Fibroblast of villous mesenchyme (primary cell): ENCODE measurements around the gene TIMP2. TPM values are rescaled to one million over a fixed set of nuclear protein-coding genes. Genes with fewer than 3 reads are reported as not detected.

Experiments used
- DNase-seq: peaks from one replicate; pipeline ENCODE4 v3.0.0-alpha.2; 2010; ENCODE audit warnings: low read depth
- H3K4me3 ChIP-seq: 2 replicates; pipeline ENCODE4 v1.5.1; 2011; ENCODE audit warnings: low read depth, mild to moderate bottlenecking, low read length
- CTCF ChIP-seq: IDR thresholded peaks from 2 replicates; pipeline ENCODE4 v1.5.1; 2012; ENCODE audit warnings: low read depth, mild to moderate bottlenecking, low read length; ENCODE audit not compliant: insufficient read depth
- total RNA-seq: library from RNA; depleted of rRNA; stranded (reverse); fragments of >200 nt; gene quantifications from 2 replicates; pipeline ENCODE4 v1.2.3, GENCODE V29; 2012

The TIMP2 gene
- total RNA-seq, 1 donor = 189 TPM

- no peak for TF ChIP-seq CTCF
- no peak overlapping the region for H3K4me3 ChIP-seq
- peak; percentile 94 for DNase-seq
These were observed 102.6 kb downstream of the TIMP2 start for GRCh38 chr17:78822552-78822951.

- H3K4me3 ChIP-seq = no peak overlapping the region
- DNase-seq = no peak
- TF ChIP-seq CTCF = no peak
These were observed 103.2 kb downstream of the TIMP2 start for GRCh38 chr17:78821961-78822360.

- DNase-seq = no peak
- no peak overlapping the region for H3K4me3 ChIP-seq
- TF ChIP-seq CTCF = no peak
These were observed 104.3 kb downstream of the TIMP2 start for GRCh38 chr17:78820841-78821240.

GRCh38 chr17:78819806-78820792, 105.1 kb downstream of the TIMP2 start:
- no peak for TF ChIP-seq CTCF
- H3K4me3 ChIP-seq = no peak overlapping the region
- no peak for DNase-seq

- no peak overlapping the region for H3K4me3 ChIP-seq
- no peak for DNase-seq
- TF ChIP-seq CTCF = no peak
These were observed 105.8 kb downstream of the TIMP2 start for GRCh38 chr17:78819402-78819801.

GRCh38 chr17:78818932-78819331, 106.3 kb downstream of the TIMP2 start:
- DNase-seq = no peak
- H3K4me3 ChIP-seq = no peak overlapping the region
- TF ChIP-seq CTCF = no peak
